Measurements from ENCODE around the gene BCAS3.

BCAS3 gene

DNA sequence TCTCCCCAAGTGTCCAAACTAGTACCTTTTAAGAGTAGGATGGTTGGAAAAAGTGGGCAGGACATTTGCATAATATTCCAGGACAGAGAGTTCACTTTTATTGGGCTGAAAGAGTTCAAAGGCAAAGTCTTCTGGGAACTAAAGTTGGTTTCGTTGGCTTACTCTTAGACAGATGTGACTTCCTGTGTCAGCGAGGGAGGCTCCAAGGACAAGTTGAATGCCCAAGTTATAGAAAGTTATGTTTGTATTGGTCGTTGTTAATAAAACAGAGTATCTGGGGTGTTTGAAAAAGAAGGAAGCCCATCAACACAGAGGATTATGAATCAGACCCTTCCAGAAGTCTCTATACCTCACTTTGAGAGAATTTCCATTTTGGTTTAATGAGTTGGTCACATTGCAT, 604.7 kb downstream of the BCAS3 start:
- Histone ChIP-seq H3K4me1 (ENCODE audit: control insufficient read depth, low read length) (no peaks in the 10 kb centered on the region), H3K36me3 (ENCODE audit: control insufficient read depth, low read length) (no peaks in the 10 kb centered on the region), H3K4me3 (ENCODE audit: low read length) (no peak overlapping the region), H3K79me2 (ENCODE audit: control insufficient read depth, low read length) (no peaks in the 10 kb centered on the region), H3K27ac (ENCODE audit: low read depth, low read length) (no peak overlapping the region), H4K20me1 (ENCODE audit: control insufficient read depth, insufficient read depth, low read depth, low read length) (no peaks in the 10 kb centered on the region), H3K27me3 (ENCODE audit: control insufficient read depth, low read length) (no peaks in the 10 kb centered on the region), H3K9me3 (ENCODE audit: control insufficient read depth, insufficient read depth, low read length) (no peaks in the 10 kb centered on the region), H3F3A (ENCODE audit: control insufficient read depth, insufficient read depth) (no peaks in the 10 kb centered on the region), H3K9me2 (replicated peaks; ENCODE audit: control insufficient read depth, low read length) (no peaks in the 10 kb centered on the region), H3K4me2 (ENCODE audit: low read length) (no peak overlapping the region)
- TF ChIP-seq EZH2phosphoT487 (IDR thresholded peaks at IDR 0.05; ENCODE audit: borderline replicate concordance, low read length) (no peak), CTCF (IDR thresholded peaks at IDR 0.05; ENCODE audit: low read depth, low read length, poor library complexity, severe bottlenecking) (no peak)

- Histone ChIP-seq H3K79me2 (ENCODE audit: control insufficient read depth, low read length) (no peaks in the 10 kb centered on the region), H4K20me1 (ENCODE audit: control insufficient read depth, insufficient read depth, low read depth, low read length) (no peaks in the 10 kb centered on the region), H3K27ac (ENCODE audit: low read depth, low read length) (no peak overlapping the region), H3K9me3 (ENCODE audit: control insufficient read depth, insufficient read depth, low read length) (no peaks in the 10 kb centered on the region), H3K27me3 (ENCODE audit: control insufficient read depth, low read length) (no peaks in the 10 kb centered on the region), H3K36me3 (ENCODE audit: control insufficient read depth, low read length) (no peaks in the 10 kb centered on the region), H3K4me1 (ENCODE audit: control insufficient read depth, low read length) (no peaks in the 10 kb centered on the region), H3F3A (ENCODE audit: control insufficient read depth, insufficient read depth) (no peaks in the 10 kb centered on the region), H3K9me2 (replicated peaks; ENCODE audit: control insufficient read depth, low read length) (no peaks in the 10 kb centered on the region), H3K4me2 (ENCODE audit: low read length) (no peak overlapping the region), H3K4me3 (ENCODE audit: low read length) (no peak overlapping the region)
- TF ChIP-seq EZH2phosphoT487 (IDR thresholded peaks at IDR 0.05; ENCODE audit: borderline replicate concordance, low read length) (no peak), CTCF (IDR thresholded peaks at IDR 0.05; ENCODE audit: low read depth, low read length, poor library complexity, severe bottlenecking) (no peak)
Observed at GRCh38 chr17:61283043-61283442, 605.4 kb downstream of the BCAS3 start.

DNA sequence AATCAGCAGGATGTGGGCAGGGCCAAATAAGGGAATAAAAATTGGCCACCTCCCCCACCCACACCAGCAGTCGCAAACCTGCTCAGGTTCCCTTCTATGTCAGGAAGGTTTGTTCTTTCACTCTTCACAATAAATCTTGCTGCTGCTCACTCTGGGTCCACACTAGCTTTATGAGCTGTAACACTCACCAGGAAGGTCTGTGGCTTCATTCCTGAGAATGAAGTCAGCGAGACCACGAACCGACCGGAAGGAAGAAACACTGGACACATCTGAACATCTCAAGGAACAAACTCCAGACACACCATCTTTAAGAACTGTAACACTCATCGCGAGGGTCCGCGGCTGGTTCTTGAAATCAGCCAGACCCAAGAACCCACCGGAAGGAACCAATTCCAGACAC, 606.5 kb downstream of the BCAS3 start:
- H3K4me1 ChIP-seq (ENCODE audit: control insufficient read depth, low read length), result no peaks in the 10 kb centered on the region
- no peaks in the 10 kb centered on the region for H3K36me3 ChIP-seq (ENCODE audit: control insufficient read depth, low read length)
- no peaks in the 10 kb centered on the region for H4K20me1 ChIP-seq (ENCODE audit: control insufficient read depth, insufficient read depth, low read depth, low read length)
- TF ChIP-seq CTCF (IDR thresholded peaks at IDR 0.05; ENCODE audit: low read depth, low read length, poor library complexity, severe bottlenecking) (no peak), EZH2phosphoT487 (IDR thresholded peaks at IDR 0.05; ENCODE audit: borderline replicate concordance, low read length) (no peak)
- no peak overlapping the region for H3K27ac ChIP-seq (ENCODE audit: low read depth, low read length)
- H3K9me2 ChIP-seq (replicated peaks; ENCODE audit: control insufficient read depth, low read length), result no peaks in the 10 kb centered on the region
- no peak overlapping the region for H3K4me3 ChIP-seq (ENCODE audit: low read length)
- H3K4me2 ChIP-seq (ENCODE audit: low read length), result no peak overlapping the region
- H3F3A ChIP-seq (ENCODE audit: control insufficient read depth, insufficient read depth), result no peaks in the 10 kb centered on the region
- H3K79me2 ChIP-seq (ENCODE audit: control insufficient read depth, low read length), result no peaks in the 10 kb centered on the region
- no peaks in the 10 kb centered on the region for H3K9me3 ChIP-seq (ENCODE audit: control insufficient read depth, insufficient read depth, low read length)
- H3K27me3 ChIP-seq (ENCODE audit: control insufficient read depth, low read length), result no peaks in the 10 kb centered on the region

DNA sequence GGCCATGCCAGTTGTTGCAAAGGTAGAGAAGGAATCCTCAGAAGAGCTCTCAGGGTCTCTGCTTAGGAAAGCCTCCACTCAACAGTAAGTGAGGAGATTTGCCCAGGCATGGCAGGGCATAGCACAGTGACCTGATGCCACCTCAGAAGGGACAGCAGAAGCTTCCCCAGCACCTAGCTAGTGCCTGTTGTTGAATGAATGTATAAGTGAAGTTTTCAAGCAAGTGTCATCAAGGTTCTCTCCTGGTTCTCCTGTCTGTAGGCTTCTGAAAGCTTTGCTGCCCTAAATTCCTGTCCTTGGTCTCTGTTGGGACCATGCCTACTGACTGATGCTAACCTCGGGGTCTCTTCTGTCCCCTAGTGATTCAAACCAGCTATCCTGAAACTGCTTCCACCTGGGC, 607.1 kb downstream of the BCAS3 start:
- no peaks in the 10 kb centered on the region for H3F3A ChIP-seq (ENCODE audit: control insufficient read depth, insufficient read depth)
- H3K79me2 ChIP-seq (ENCODE audit: control insufficient read depth, low read length), result no peaks in the 10 kb centered on the region
- TF ChIP-seq CTCF (IDR thresholded peaks at IDR 0.05; ENCODE audit: low read depth, low read length, poor library complexity, severe bottlenecking) (no peak), EZH2phosphoT487 (IDR thresholded peaks at IDR 0.05; ENCODE audit: borderline replicate concordance, low read length) (no peak)
- H3K4me1 ChIP-seq (ENCODE audit: control insufficient read depth, low read length), result no peaks in the 10 kb centered on the region
- no peaks in the 10 kb centered on the region for H3K36me3 ChIP-seq (ENCODE audit: control insufficient read depth, low read length)
- no peaks in the 10 kb centered on the region for H4K20me1 ChIP-seq (ENCODE audit: control insufficient read depth, insufficient read depth, low read depth, low read length)
- H3K9me2 ChIP-seq (replicated peaks; ENCODE audit: control insufficient read depth, low read length), result no peaks in the 10 kb centered on the region
- H3K9me3 ChIP-seq (ENCODE audit: control insufficient read depth, insufficient read depth, low read length), result no peaks in the 10 kb centered on the region
- H3K4me3 ChIP-seq (ENCODE audit: low read length), result no peak overlapping the region
- no peak overlapping the region for H3K4me2 ChIP-seq (ENCODE audit: low read length)
- H3K27ac ChIP-seq (ENCODE audit: low read depth, low read length), result no peak overlapping the region
- no peaks in the 10 kb centered on the region for H3K27me3 ChIP-seq (ENCODE audit: control insufficient read depth, low read length)

Data from DOHH2 (cell line).